B cell (primary cell): ENCODE measurements around the gene PTEN.

Source experiments
- EZH2 ChIP-seq: IDR thresholded peaks from 2 replicates; pipeline ENCODE4 v1.6.1; 2012; ENCODE audit warnings: borderline replicate concordance, low read depth, mild to moderate bottlenecking, moderate library complexity, low read length; ENCODE audit not compliant: insufficient read depth, poor library complexity, severe bottlenecking
- TF ChIP-seq, protein P1 (sequence below): fragments of 200-600 bp; IDR thresholded peaks from one replicate; pipeline ENCODE4 v1.8.0; 2022; ENCODE audit warnings: antibody characterized with exemption, mild to moderate bottlenecking

DNA sequence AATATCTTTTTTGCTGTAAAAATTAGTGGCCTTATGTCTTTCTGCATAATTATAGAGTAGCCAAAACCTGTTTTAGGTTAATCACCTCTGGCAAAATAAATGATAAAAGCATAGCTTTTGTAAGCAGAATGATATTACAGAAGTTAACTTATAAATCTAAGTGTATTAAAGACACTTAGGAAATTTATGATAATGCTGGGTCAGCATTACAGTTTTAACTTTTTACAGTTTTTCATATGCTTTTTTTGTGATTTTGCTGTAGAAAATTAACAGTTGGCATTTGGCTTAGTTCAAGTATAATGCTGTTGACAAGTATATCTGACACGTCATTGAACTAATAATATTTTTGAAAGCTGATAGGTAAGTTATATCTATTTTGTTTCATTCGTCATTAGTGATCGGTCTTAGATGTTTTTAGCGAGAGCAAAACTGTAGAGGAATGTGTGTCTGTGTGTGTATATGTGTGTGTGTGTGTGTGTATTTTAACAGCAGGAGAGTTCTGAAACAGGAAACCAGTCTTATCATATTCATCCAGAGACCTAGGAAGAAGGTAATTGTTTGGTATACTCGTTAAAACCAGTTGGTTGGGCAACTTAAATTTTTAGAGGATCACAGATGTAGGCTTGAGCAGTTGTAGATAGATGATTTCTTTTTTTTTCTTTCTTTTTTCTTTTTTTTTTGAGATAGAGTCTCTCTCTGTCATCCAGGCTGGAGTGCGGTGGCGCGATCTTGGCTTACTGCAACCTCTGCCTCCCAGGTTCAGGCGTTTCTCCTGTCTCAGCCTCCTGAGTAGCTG, 15.4 kb downstream of the PTEN start:
- TF ChIP-seq, protein P1, sequence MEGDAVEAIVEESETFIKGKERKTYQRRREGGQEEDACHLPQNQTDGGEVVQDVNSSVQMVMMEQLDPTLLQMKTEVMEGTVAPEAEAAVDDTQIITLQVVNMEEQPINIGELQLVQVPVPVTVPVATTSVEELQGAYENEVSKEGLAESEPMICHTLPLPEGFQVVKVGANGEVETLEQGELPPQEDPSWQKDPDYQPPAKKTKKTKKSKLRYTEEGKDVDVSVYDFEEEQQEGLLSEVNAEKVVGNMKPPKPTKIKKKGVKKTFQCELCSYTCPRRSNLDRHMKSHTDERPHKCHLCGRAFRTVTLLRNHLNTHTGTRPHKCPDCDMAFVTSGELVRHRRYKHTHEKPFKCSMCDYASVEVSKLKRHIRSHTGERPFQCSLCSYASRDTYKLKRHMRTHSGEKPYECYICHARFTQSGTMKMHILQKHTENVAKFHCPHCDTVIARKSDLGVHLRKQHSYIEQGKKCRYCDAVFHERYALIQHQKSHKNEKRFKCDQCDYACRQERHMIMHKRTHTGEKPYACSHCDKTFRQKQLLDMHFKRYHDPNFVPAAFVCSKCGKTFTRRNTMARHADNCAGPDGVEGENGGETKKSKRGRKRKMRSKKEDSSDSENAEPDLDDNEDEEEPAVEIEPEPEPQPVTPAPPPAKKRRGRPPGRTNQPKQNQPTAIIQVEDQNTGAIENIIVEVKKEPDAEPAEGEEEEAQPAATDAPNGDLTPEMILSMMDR: no peak
- no peak for TF ChIP-seq EZH2
